GM19351 (cell line): ENCODE results near the gene AP3S2.
"Not testable (repeated sequence)": the region's sequence is repeated elsewhere in the genome, so short reads cannot be mapped to it uniquely, and the experiment has no call there.

Experiments
- ATAC-seq: cut with Tn5 transposase; IDR thresholded peaks from one replicate; pipeline ENCODE4 v1.9.1; 2021; ENCODE audit warnings: mild to moderate bottlenecking, moderate library complexity; ENCODE audit not compliant: unreplicated experiment

Gene AP3S2

GRCh38 chr15:89904519-89904918 is 10.7 kb upstream of the AP3S2 start:
- ATAC-seq = no peak

GRCh38 chr15:89903858-89904130 is 10.0 kb upstream of the AP3S2 start:
- no peak for ATAC-seq

GRCh38 chr15:89903015-89903857 is 9.4 kb upstream of the AP3S2 start:
- ATAC-seq = no peak

DNA sequence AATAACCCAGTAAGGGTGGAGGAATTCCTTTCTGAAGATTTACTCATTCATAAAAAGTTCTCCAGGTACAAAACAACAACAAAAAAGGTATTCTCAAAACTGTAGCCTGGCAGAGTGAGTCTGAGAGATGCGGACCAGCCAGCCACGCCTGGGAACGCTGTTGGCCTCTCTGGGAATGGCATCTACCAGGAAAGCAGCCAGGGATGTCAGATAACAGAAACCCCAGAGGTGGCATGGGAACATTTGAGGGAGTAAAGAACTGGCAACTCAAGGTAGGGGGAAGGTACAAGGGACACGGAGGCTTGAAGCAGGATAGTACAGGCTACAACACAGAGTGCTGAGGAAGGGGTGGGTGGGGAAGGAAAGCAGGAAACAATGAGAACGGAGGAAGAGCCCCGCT is 7.1 kb upstream of the AP3S2 start:
- ATAC-seq = no peak

- ATAC-seq = no peak
Observed at GRCh38 chr15:89899951-89900567, 6.3 kb upstream of the AP3S2 start.

DNA sequence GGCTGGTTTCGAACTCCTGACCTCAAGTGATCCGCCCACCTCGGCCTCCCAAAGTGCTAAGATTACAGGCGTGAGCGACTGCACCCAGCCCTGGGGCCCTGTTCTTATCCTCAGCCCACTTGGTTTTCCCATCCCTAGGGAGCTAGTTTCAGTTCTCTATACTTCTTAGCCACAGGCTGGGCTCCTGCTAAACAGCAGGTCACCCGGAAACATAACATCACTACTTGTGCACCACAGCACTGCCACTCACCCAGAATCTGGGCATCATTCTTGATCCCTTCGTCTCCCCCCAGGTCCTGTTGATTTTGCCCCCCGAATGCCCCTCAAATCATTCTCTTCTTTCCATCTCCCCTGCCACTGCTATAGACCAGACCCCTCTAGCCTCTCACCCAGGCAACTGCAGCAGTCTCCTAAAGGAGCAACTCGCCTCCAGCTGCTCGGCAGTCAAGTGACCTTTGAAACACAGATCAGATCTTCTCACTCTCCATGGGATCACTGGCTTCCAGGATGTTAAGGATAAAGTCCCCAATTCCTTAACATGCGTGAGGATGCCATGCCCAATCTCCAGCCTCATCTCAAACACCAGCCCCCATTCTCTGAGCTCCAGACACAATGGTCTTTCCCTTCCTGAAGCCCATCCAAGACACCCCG is 5.6 kb upstream of the AP3S2 start:
- ATAC-seq = no peak

- peak; percentile 68 for ATAC-seq
Observed at GRCh38 chr15:89898614-89899294, 5.0 kb upstream of the AP3S2 start.

GRCh38 chr15:89898146-89898545 is 4.4 kb upstream of the AP3S2 start:
- no peak for ATAC-seq

DNA sequence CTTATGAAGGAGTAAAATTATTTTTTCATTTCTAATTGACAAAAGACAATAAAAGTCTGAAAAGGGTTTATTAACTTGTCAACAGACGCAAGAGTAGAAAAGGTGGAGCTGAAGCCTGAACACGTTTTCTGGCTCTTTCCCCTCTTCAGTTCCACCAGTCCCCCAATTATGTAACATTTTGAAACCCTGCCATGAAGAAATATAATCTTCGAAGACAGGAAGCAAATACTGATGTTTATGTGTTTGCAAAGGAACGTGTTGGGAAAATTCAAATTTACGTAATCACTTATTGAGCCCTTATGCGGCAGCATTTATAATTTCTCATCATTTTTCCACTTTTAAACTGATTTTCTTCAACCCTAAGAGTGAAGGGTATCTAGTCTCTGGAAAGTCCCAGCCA is 767 bp downstream of the AP3S2 start:
- ATAC-seq = no peak

- ATAC-seq = no peak
Observed at GRCh38 chr15:89888214-89888804, 5.5 kb downstream of the AP3S2 start.

DNA sequence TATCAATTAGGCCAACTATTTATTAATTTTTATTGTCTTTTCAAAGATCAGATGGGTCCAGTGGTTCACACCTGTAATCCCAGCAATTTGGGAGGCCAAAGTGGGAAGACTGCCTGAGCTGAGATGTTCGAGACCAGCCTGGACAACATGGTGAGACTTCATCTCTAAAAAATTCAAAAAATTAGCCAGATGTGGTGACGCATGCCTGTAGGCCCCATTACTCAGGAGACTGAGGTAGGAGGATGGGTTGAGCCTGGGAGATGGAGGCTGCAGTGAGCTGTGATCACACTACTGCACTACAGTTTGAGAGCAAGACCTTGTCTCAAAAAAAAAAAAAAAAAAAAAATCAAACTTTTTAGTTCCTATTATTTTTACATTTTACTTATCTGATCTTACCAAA is 8.2 kb downstream of the AP3S2 start:
- no peak for ATAC-seq

DNA sequence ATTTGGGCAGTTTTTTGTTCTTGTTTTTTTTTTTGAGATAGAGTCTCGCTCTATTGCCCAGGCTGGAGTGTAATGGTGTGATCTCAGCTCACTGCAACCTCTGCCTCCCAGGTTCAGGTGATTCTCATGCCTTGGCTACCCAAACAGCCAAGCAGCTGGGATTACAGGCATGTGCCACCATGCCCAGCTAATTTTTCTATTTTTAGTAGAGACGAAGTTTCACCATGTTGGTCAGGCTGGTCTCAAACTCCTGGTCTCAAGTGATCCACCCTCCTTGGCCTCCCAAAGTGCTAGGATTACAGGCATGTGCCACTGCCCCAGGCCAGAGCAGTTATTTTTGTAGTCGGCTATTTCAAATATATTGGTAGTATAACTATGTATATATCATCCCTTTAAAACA is 8.6 kb downstream of the AP3S2 start:
- ATAC-seq = not testable (repeated sequence)

- ATAC-seq = no peak
Observed at GRCh38 chr15:89883518-89883917, 10.3 kb downstream of the AP3S2 start.

DNA sequence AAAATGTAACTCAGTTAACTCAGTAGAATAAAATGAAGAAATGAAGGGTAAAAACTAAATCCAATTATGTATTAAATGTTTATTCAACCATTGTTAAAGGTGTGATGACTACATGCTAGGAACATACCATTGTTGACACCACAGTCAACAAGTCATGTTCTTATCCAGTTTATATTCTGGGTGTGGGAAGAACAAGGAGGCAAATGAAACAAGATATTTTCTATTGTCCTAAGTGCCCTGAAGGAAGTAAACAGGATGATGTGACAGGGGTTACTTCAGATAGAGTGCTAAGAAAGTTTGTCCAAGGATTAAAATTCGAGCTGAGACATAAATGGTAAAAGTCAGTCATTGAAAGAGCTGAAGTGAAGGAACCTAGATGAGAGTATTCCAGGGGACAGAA is 13.1 kb downstream of the AP3S2 start:
- ATAC-seq = no peak

DNA sequence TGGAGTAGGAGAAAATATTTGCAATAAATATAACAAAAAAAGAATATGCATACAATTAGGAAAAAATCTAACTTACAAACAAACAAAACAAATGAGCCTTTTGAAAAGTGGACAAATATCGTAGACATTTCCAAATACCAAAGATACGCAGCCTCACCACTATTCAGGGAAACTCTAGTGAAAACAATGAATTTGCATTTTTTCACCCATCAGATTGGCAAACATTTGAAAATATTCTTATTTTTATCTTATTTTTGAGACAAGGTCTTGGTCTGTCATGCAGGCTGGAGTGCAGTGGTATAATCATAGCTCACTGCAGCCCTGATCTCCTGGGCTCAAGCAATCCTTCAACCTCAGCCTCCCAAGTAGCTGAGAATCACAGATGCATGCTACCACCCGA is 15.5 kb downstream of the AP3S2 start:
- ATAC-seq = no peak

DNA sequence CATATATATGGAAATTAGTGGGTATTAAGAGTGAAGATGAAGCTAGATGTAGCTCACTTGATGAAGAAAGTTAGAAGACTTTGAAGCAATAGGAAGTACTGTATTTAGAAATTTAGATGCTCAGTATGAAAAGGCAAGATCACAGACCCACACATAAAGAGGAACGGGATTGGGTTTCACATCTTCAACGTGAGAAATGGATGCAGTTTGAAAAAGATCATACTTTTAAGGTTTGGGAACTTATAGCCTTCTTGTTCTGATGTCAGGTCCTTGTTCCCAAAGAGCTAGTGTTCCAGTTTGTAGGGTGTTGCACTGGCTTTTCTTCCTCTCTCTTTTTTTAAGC is 16.7 kb downstream of the AP3S2 start:
- ATAC-seq = no peak

GRCh38 chr15:89876396-89877082 is 17.3 kb downstream of the AP3S2 start:
- ATAC-seq = no peak

GRCh38 chr15:89875741-89876140 is 18.1 kb downstream of the AP3S2 start:
- ATAC-seq = no peak

- ATAC-seq = peak; percentile 81
Observed at GRCh38 chr15:89874926-89875564, 18.7 kb downstream of the AP3S2 start.

DNA sequence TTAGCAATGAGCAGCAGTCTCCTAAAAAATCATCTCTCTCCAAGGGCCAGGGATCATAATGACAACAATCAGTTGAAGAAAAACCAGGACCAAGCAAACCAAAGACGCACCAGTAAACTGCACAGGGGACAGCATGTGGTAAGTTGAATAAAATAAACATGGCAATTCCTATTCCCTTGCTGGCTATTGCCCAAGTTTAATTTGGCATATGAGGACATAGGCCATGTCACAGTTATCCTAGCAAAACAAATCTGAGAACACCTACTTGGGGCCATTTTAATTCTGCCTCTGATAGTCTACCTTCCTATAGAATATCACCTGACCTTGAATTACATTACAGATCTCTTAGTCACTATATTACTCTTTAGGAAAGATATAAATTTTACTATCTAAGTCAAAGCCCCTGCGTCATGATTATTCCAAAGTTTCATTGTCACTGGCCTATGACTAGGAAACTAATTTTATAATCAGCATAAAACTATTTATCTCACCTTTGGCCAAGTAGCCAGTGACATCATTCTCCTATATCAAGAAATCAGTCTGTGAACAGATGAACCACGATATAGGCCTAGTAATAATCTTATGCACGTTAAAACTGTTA is 23.0 kb downstream of the AP3S2 start:
- no peak for ATAC-seq
